Measurements from ENCODE around the gene CCDC80.

Gene CCDC80

DNA sequence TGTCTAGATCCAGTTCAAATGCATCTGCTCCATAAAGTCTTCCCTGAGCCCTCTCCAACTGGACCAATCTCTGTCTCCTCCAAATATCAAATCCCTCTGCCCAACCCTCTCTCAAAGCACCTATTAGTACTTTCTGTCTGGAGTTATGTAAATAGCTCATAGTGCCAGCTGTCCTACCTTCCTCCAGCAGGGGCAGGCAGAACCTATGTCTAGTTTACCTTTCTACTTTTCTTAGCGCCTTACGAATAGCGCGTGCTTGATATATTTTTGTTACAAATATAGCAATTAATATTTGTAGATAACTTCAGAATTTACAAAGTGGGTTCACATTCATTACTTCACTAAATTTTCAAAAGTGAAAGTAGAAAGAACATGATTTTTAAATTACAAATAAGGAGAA, 14.0 kb upstream of the CCDC80 start:
- no peak for DNase-seq (ENCODE audit: low read depth)

GRCh38 chr3:112654492-112654891, 13.5 kb upstream of the CCDC80 start:
- DNase-seq (ENCODE audit: low read depth): no peak

DNA sequence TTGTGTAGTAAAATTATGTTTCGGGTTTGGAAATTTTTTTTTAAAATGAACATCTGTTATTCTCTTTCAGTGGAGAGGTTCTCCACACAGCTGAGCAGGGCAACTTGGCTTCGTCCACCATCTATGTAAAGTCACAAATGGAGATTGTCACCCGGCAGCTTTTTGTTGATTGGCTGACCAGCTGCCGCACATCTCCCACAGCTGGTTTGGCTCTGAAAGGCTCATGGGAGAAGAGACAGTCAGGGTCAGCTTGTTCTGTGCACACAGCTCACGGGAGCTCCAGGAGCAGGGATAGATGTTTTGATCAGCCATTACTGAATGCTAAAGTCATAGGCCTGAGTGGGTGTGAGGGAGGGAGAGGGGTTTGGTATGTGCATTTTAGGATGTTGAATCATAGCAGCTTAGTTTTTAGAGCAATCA, 12.9 kb upstream of the CCDC80 start:
- DNase-seq (ENCODE audit: low read depth): peak; percentile 71

DNA sequence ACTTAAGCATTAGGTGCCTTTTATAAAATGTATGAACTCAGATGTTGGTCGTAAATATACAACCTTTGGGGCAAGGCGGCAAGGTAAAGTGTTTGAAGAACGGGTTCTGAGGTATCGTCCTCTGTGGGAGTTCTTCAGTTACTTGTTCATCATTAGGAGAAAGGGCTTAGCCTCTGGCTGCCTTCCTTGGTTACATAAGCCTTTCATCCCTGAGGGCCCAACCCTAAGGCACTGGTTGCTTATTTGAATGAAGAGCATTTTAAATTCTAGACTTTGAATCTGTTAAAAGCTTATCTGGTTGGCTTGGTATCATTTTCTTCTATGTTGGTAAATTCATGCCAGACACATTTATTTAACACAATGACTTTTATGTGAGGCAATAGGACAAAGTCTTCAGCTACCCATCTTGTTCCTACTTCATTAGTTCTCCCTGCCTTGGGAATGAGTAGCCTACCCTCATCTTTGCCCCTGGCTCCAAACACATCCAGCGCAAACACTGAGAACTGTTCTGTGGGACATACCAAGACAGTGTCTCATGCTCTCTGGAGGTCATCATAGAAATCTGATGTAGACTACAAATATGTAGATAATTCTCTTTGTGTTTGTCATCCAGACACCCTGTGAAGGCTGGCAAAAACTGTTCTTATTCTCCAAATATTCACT, 12.4 kb upstream of the CCDC80 start:
- peak; percentile 90 for DNase-seq (ENCODE audit: low read depth)

GRCh38 chr3:112651516-112651915, 10.6 kb upstream of the CCDC80 start:
- no peak for DNase-seq (ENCODE audit: low read depth)

- DNase-seq (ENCODE audit: low read depth): no peak
These were observed 10.1 kb upstream of the CCDC80 start for GRCh38 chr3:112651071-112651470.

GRCh38 chr3:112650482-112650881, 9.5 kb upstream of the CCDC80 start:
- DNase-seq (ENCODE audit: low read depth): no peak

DNA sequence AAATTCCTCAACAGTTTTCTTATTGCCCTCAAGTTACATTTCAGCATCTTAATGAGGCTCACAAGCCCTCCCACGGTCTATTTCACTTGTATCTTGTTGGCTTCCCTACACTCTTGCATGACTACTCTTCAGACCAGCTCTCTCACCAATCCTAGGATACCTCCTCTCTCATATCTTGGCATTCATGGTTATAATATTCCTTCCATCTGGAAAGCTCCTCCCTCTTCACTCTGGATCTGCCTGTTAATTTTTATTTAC, 8.5 kb upstream of the CCDC80 start:
- no peak for DNase-seq (ENCODE audit: low read depth)

GRCh38 chr3:112647122-112647521, 6.2 kb upstream of the CCDC80 start:
- DNase-seq (ENCODE audit: low read depth): peak; percentile 57

DNA sequence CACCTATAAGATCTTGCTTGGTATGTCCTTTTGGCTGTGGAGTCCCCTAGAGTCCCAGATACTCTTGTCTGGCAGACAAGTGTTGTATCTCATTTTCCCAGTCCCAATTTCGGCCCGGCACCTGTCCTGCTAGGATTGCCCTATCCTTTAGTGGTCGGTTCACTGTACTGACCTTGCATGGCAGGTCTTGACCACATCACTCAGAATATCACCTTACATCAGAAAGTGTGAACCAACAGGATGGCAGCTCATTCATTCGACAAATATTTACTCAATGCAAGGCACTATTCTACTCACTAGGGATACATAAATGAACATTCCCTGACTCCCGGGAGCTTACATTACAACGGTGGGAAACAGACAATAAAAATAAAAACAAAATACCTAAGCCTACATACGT, 5.7 kb upstream of the CCDC80 start:
- no peak for DNase-seq (ENCODE audit: low read depth)

DNA sequence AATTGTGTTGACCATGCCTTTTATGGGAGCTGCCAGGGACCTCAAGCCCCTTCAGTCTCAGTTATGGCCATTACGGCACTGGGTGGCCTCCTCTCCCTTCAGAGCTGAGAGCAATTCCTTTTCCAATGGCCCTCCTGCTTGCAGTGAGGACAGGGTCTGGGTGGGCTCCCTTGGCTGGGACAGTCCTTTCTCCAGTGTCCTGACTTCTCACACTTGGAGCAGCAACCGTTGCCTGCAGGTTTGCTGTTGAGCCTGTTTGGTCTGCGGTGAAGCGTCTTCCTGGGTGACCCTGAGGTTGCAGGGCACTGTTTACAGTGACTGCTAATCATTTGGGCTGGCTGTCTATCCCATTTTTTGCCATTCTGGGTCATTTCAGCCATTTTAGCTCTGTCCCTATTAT, 3.5 kb upstream of the CCDC80 start:
- no peak for DNase-seq (ENCODE audit: low read depth)

- DNase-seq (ENCODE audit: low read depth): no peak
These were observed 2.8 kb upstream of the CCDC80 start for GRCh38 chr3:112643621-112644240.

DNA sequence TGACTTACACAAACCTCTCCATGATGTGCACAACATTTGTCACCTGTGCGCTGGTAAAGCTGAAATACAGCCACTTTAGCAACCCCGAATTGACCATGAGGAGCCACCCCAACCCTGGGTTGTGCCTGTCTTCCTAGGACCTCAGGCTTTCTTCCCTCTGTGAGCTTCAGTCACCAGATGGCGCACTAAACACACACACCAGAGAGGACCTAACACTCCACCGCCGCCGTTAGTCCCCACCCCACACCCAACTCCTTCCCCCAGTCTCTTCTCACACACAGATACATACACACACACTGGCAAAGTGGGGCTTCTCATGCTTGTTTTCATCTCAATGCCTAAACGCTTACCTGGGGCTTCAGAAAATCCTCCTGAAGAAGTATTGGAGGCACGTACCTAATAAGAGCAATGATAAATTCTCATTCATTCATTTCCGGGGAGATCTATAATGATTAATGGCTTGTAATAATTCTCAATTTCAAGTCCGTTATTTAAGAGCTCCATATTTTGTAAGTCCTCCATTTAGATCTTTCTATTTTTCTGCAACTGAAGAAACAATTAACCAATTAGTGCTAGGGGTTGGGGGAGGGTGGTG, 2.1 kb upstream of the CCDC80 start:
- peak; percentile 91 for DNase-seq (ENCODE audit: low read depth)

DNA sequence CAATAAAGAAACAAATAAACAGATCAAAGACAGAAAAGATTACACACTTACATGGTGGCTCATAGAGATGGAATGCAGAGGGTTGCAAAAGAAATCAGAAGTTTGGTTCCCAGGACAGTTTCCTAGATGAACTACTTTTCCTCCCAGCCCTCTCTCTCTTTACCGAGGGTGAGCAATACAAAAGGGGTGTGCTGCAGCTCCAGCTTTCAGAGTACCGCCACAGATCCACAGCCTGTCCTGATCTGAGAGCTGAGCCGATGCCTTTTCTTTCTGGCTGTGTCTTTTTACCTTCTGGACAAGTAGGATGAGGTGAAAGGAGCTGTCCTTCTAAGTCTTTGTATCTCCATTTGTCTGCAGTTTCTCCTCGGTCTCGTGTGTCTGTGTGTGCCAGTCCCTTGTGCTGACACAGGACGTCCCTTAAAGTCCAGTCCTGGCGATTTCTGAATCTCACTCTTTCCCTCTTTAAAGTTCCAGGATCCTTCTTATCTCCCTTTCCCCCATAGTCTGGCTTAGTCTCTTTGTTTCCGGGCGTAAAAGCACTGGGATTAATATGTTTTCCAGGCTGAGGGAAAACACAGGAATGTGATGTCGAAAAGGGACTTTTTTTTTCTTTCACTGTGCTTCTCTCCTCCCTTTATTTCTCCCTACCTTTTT, 540 bp downstream of the CCDC80 start:
- peak; percentile 68 for DNase-seq (ENCODE audit: low read depth)

DNA sequence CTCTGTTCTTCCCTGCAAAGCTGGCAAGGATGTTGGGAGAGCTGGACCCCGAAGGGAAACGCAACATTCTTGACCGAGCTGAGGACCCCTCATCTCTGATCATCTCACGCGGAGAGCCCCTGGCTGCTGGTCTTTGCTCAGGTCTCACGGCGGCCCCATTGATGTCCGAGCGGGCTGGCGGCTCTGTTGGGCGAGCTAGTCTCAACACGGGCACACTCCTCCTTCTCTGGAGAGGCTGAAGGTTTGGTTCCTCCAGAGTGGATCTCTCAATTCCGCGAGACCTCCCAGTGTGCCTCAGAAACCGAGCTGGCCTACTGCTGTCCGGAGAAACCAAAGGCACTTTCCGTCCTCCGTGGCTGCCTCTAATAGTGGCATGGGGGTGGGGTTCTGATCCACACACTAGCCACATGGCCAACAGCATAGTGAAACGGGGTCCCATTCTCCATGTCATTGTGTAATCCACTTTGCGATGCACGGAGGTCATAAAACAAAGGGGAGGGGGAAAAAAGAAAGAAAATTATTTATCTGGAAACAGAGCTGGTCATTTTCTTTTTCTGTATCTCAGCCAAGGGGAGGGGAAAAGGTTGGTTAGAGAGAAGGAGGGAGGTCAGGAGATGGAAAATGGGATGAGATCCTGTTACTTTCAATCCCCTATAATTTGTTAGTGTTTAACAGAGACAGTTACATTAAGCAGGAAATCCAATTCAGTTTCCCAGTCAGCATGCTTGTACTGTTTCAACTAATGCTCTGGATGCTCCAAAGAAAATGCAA, 1.3 kb downstream of the CCDC80 start:
- DNase-seq (ENCODE audit: low read depth): no peak

GRCh38 chr3:112638327-112639020, 2.5 kb downstream of the CCDC80 start:
- DNase-seq (ENCODE audit: low read depth): no peak

DNA sequence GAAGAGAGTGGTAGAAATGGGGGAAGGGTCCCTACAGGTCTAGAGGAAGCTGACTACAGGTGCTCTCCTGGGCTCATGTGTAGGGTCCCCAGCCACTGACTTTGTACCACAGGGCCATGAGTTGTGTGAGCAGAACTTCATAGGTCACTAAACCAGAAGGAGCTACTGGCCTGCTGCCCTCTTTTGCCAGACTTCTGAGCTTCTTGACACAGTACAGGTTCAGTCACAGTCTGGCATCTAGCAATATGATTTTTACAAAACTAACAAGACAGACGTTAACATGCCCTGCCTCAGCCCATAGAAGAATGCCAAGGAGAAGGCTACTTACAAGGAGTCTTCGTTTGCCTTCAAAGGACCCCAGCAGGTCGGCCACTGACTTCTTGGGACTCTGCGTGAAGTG, 3.2 kb downstream of the CCDC80 start:
- DNase-seq (ENCODE audit: low read depth): no peak

DNA sequence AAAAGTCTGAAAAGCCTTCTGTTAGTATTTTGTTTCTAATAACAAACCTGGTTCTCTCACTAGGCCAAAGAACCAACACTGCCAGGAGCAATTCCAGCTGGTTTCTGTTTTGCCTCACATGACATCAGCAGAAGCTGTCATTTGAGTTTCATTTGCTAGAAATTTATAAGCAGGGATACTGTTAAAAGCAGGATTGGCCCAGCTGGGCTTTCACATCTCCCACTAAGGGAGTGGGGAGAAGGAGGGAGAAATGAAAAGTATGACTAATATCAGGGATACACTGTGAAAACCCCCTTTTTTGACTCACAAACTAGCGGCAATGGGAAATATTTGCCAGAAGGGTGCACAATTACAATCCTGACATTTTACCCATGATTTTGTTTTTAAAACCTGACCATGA, 5.3 kb downstream of the CCDC80 start:
- DNase-seq (ENCODE audit: low read depth): peak; percentile 84

DNA sequence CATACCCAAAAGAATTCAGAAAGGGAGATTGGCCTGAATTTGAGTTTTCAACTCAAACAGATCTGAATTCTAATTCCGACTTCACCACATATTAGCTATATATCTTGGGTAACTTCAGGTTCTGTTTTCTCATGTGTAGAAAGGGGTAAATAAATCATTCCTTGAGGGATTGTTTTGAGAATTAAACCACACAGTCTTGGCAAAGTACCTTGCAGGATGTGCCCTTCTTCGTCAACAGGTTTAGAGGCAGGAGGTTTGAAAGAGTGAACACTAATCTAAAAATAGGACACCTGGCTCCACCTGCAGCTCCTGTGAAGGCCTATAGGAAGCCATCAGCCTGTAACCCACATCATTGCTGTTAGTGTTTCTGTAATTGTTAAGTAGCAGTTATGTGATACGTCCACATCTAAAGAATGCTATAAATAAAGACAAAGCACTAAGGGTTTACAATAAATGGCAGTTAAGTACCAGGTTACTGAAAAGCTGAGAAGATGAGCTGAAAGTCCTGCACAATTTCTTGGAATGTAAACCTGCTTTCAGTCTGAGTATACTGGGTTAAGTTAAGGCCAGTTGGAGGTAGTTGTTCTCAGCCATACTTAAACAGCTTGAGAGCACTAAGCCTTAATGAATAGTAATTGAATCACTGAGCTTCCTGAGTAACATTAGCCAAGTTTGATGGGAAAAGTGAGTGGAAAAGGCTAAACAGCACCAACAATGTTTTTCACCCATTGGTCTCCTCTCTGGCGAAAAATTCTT, 6.0 kb downstream of the CCDC80 start:
- no peak for DNase-seq (ENCODE audit: low read depth)

- DNase-seq (ENCODE audit: low read depth): no peak
These were observed 7.2 kb downstream of the CCDC80 start for GRCh38 chr3:112633757-112634156.

- DNase-seq (ENCODE audit: low read depth): no peak
These were observed 7.8 kb downstream of the CCDC80 start for GRCh38 chr3:112633191-112633590.

Data from fibroblast of the conjunctiva (primary cell).